Stimulated activated CD4-positive, alpha-beta T cell treated with anti-CD3 and anti-CD28 coated beads, Interleukin-15, amount 100 ng/mL, for 1 hour (primary cell): Measurements from ENCODE around the gene ZSCAN23.

Experiments
- DNase-seq, 2 donors: peaks; one replicate each; pipeline ENCODE4 v3.0.0-alpha.2; 2020; ENCODE audit warnings: low read depth in 1 of 2, low spot score in 1 of 2

The ZSCAN23 gene

GRCh38 chr6:28383235-28384142, 59.8 kb downstream of the ZSCAN23 start:
- peak in 1 of 2 donors; percentile 14 for DNase-seq
